Hindlimb muscle (tissue), 1 donor: ENCODE measurements around the gene MRFAP1. TPM values are rescaled to one million over a fixed set of nuclear protein-coding genes. Genes with fewer than 3 reads are reported as not detected.
"Not testable (repeated sequence)": the region's sequence is repeated elsewhere in the genome, so short reads cannot be mapped to it uniquely, and the experiment has no call there.

Experiments used
- DNase-seq: peaks from one replicate; pipeline ENCODE4 v3.0.0-alpha.2; 2013
- polyA plus RNA-seq: library from polyadenylated mRNA; unstranded; fragments of 120-200 nt; gene quantifications from one replicate; pipeline ENCODE4 v1.2.1, GENCODE V29; 2013; ENCODE audit not compliant: insufficient read length

MRFAP1 gene
- polyA plus RNA-seq, 1 donor, result 227 TPM

- no peak for DNase-seq
Observed at GRCh38 chr4:6612961-6613675, 27.4 kb upstream of the MRFAP1 start.

- no peak for DNase-seq
Observed at GRCh38 chr4:6613676-6614651, 26.5 kb upstream of the MRFAP1 start.

DNA sequence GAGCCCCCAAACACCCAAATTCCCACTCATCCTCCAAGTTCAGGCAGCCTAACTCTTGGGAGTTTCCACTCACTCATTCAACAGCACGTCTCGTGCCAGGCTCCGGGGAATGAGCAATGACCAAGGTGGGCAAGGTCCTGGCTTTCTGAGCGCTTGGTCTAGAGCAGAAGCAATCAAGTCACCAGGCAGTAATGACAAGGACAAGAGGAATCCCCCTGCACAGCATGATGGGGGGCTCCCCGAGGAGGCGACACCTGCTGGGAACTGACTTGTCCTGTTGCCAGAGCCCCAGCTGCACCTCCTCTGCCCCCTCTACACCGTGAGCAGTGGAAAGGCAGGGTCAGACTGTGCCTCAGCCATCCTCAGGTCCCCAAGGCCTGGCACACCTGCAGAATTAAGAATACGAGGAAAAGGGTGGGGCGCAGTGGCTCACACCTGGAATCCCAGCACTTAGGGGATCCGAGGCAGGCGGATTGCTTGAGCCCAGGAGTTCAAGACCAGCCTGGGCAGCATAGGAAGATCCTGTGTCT is 25.7 kb upstream of the MRFAP1 start:
- DNase-seq, result no peak

DNA sequence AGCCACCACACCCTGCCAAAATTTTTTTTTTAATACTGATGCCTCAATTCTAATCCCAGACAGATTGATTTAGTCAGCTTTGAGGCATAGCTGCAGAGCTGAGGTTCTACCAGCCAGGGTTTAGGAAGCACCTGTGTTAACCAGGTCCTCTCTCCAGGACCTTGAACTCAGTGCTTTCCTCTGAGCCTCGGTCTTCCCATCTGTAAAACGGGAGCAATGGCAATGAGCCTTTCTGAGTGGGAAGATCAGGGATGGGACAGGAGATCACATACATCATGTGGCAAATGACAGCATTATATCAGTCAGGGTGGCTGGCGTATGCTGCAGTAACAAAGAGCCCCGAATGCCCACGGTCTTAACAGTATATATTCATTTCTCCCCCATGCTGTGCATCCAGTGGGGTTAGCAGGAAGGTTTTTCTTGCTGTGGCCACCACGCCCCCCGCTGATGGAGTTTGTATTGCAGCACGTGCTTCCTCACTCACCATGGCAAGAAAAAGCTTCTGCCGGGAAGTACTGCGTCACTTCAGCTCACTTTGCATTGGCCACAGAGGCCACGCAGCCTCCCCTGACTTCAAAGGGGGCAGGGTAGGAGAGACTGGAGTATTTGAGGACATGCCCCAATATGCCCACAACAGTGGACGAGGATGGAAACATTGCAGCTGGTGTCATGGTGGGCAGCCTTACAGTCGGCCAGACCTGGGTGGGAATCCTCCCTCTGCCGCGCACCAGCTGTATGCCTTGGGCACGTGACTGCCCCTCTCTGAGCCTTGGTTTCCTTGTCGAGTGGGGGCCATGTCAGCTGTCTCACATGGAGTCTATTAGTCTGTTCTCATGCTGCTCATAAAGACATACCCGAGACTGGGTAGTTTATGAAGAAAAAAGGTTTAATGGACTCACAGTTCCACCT is 24.1 kb upstream of the MRFAP1 start:
- DNase-seq, result no peak

DNA sequence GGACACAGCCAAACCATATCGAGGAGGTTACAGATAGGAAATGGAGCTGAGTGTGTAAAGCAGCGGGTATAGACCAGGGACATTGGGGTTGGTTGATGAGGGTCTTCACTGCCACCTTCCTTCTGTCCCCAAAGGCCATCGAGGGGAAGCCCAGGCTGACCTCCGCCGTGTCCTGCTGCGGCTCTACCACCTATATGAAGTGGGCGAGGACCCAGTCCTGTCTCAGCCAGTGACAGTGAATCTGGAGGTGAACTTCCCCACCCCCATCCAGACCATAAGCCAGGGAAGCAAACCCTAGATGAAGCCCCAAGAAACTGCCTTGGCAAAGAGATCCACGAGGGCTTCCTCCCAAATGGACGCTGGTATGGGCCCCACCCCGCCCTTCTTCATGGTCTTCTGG is 23.2 kb upstream of the MRFAP1 start:
- no peak for DNase-seq

GRCh38 chr4:6618386-6619115 is 21.9 kb upstream of the MRFAP1 start:
- no peak for DNase-seq

GRCh38 chr4:6619116-6619465 is 21.4 kb upstream of the MRFAP1 start:
- no peak for DNase-seq

DNA sequence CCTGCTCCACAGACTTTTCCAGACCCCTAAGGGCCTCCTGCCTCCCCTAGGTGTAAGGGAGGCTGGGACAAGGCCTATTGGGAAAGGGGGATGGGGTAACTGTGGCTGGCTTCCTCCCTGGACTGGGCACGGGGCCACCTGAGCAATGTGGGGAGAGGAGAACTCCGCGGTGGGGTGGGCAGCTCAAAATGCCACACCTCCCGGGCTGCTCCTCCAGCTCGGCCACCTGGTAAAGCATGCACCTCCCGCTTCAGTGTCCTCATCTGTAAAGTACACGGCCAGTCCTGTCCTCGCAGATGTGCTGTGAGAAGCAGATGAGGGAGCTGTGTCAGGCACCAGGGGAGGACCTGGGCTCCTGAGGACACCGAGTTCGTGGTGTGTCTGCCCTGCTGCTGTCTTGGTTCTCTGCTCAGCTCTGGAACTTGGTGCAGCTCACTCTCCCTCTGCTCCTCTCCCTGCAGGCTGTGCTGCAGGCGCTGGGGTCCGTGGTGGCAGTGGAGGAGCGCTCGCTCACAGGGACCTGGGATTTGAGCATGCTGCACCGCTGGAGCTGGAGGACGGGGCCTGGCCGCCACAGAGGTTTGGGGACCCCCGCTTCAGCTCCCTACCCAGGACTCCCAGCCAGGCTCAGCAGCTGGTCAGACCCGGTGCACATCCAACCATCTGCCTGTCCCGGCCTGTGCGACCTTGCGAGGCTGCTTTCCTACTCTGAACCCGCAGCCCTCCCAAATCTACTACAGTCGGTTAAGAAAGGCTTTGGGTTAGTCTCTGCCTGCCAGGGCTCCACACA is 20.8 kb upstream of the MRFAP1 start:
- DNase-seq, result no peak

GRCh38 chr4:6620296-6620695 is 20.2 kb upstream of the MRFAP1 start:
- no peak for DNase-seq

DNA sequence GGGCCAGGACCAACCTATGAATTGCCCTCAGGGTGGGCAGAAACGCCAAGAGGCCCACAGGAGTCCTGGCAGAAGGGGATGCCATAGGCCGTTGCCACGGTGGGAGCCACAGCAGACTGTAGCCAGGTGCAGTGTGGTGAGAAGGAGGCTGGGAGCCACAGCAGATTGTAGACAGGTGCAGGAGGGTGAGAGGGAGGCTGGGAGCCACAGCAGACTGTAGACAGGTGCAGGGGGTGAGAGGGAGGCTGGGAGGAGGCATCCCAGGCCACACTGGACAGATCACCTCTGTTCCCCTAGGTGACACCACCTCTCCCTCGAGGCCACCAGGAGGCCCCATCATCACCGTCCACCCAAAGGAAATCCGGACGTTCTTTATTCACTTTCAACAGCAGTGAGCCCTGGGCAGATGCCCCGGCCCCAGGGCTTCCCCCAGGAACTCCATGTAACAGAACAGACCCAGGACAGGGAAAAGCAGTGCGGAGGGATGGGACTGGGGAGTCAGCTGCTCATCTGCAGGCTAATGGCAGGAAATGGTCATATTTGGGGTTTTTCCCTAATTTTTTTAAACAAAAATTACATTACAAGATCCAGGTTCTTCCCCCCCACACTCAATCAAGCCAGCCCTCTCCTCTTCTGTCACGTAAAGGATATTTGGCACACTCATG is 19.5 kb upstream of the MRFAP1 start:
- no peak for DNase-seq

- no peak for DNase-seq
Observed at GRCh38 chr4:6621556-6621927, 18.9 kb upstream of the MRFAP1 start.

- DNase-seq, result no peak
Observed at GRCh38 chr4:6622744-6623143, 17.7 kb upstream of the MRFAP1 start.

- no peak for DNase-seq
Observed at GRCh38 chr4:6625256-6625655, 15.2 kb upstream of the MRFAP1 start.

DNA sequence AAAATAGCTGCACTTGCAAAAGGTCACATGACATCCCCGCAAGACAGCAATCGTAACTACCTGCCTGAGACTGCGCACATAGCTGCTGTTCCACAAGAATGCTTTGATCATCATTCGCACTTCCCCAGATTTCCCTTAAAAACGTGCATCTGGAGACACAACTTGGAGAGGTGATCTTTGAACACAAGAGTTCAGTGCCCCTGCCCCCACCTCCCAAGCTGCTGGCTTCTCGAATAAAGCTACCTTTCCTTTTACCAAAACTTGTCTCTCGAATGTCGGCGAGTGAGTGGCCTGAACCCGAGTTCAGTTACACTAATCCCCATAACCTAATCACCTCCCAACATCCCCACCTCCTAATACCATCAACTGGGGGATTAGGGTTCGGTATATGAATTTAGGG is 14.4 kb upstream of the MRFAP1 start:
- no peak for DNase-seq

GRCh38 chr4:6627832-6628231 is 12.7 kb upstream of the MRFAP1 start:
- no peak for DNase-seq

DNA sequence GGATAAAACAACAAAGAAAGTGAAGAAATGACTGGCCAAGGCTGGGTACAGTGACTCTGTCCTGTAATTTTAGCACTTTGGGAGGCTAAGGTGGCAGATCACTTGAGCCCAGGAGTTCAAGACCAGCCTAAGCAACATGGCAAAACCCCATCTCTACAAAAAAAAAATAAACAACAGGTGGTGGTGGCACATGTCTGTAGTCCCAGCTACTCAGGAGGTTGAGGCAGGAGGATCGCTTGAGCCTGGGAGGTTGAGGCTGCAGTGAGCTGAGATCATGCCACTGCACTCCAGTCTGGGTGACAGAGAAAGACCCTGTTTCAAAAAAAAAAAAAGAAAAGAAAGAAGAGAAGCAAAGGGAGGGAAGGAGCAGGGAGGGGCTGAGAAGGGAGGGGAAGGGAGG is 12.0 kb upstream of the MRFAP1 start:
- not testable (repeated sequence) for DNase-seq

DNA sequence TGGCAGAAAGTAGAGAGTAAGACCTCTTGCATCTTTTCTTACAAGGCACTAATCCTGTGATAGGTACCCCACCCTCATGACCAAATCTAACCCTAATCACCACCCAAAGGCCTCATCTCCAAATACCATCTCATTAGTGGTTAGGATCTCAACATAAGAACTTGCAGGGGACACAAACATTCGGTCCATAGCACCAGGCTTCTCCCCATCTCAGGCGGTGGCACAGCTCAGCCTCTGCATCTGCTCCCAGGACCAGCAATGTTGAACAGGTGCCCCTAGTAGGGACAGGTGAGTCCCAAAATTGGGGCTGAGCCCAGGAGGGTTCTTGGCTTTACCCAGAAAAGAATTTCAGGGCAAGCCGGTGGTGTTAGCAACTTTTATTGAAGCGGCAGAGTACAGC is 8.4 kb upstream of the MRFAP1 start:
- no peak for DNase-seq

GRCh38 chr4:6633091-6633906 is 7.2 kb upstream of the MRFAP1 start:
- DNase-seq, result no peak

DNA sequence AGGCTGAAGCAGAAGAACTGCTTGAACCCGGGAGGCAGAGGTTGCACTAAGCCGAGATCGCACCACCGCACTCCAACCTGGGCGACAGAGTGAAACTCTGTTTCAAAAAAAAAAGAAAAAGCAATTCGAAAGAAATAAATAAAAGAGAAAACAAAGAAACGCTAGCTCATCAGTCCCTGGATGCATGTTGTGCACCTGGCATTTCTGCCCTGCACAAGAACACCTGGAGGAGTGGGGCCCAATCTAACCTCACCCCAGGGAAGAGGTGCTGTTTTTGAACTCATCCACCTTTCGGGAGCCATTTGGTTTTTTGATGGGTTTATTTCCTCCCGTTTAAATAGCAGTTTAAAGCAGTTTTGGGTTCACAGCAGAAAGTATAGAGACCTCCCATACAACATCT is 5.7 kb upstream of the MRFAP1 start:
- no peak for DNase-seq
